Uterus (tissue), 4 donors: Measurements from ENCODE around the gene NHLH1. TPM values are rescaled to one million over a fixed set of nuclear protein-coding genes. Genes with fewer than 3 reads are reported as not detected.

Experiments used
- DNase-seq, 2 donors: peaks; one replicate each; pipeline ENCODE4 v3.0.0-alpha.2; 2019 to 2020
- H3K27ac ChIP-seq, 2 donors: fragments of 200-600 bp; sonication (generic); 1 replicate in 1 of 2; 2 replicates in 1 of 2; pipeline ENCODE4 v1.5.1; 2016 to 2018
- H3K27me3 ChIP-seq, 2 donors: fragments of 200-600 bp; sonication (generic); one replicate each; pipeline ENCODE4 v1.5.1; 2018 to 2019; ENCODE audit warnings: control low read depth in 1 of 2
- H3K36me3 ChIP-seq, 2 donors: fragments of 200-600 bp; sonication (generic); one replicate each; pipeline ENCODE4 v1.5.1; 2019; ENCODE audit warnings: control low read depth in 1 of 2
- H3K4me1 ChIP-seq, 2 donors: fragments of 200-600 bp; sonication (generic); one replicate each; pipeline ENCODE4 v1.5.1; 2018 to 2019; ENCODE audit warnings: control low read depth in 1 of 2
- H3K4me3 ChIP-seq, 2 donors: fragments of 200-600 bp; sonication (generic); 1 replicate in 1 of 2; 2 replicates in 1 of 2; pipeline ENCODE4 v1.5.1; 2018 to 2019; ENCODE audit warnings: mild to moderate bottlenecking in 1 of 2
- H3K9me3 ChIP-seq, 2 donors: fragments of 200-600 bp; sonication (generic); one replicate each; pipeline ENCODE4 v1.5.1; 2019; ENCODE audit warnings: control low read depth in 1 of 2
- CTCF ChIP-seq, 4 experiments: fragments of 200-600 bp in 2 of 4; fragments of 450-650 bp in 2 of 4; sonication (generic) in 2 of 4; IDR thresholded peaks; one replicate each; pipeline ENCODE4 v1.5.1; 2016 to 2019; ENCODE audit warnings: antibody characterized with exemption in 4 of 4, mild to moderate bottlenecking in 2 of 4, moderate library complexity in 1 of 4
- POLR2A ChIP-seq, 2 donors: fragments of 450-650 bp; IDR thresholded peaks; one replicate each; pipeline ENCODE4 v1.6.1; 2016; ENCODE audit warnings: antibody characterized with exemption in 2 of 2, mild to moderate bottlenecking in 1 of 2, moderate library complexity in 1 of 2
- intact Hi-C: fragments of 100-400 bp; cut with DNase I; formaldehyde crosslinking; loops from one replicate; pipeline ENCODE4 v1.15.1; 2023; ENCODE audit warnings: low total_unique reads
- total RNA-seq, 4 donors: library from RNA; depleted of rRNA in 3 of 4; stranded (reverse); fragments of >200 nt in 3 of 4; gene quantifications; one replicate each; pipeline versions ENCODE4 v1.1.0 to v1.2.4, GENCODE V29; 2014 to 2023
- donor health status: DM: yes; HTN: yes; CAD: no.

Gene NHLH1
- total RNA-seq, 4 donors from 2014 or later, result not detected

DNA sequence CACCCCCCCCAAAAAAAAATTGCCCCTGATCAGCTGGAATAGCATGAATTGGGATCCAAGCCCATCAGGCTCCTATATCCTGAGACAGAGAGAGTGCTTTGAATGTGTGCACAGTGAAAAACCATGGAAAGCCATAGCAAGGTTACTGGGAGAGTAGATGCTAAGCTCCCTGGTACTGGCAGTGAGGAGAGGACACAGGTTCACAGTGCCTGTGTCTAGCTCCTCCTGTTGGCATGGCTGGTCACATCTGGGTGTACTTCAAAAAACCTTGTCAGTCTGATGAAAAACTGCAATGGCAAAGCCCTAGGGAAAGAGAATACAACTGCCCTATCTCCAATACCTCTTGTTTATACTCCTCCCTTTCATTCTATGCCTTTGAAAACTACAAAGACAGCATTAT, 36.8 kb upstream of the NHLH1 start:
- no peaks in the 10 kb centered on the region for H3K36me3 ChIP-seq
- intact Hi-C loops, result no loop called here

GRCh38 chr1:160332516-160332915, 34.4 kb upstream of the NHLH1 start:
- Histone ChIP-seq H3K4me3 (no peak overlapping the region), H3K36me3 (no peaks in the 10 kb centered on the region), H3K27me3 (no peaks in the 10 kb centered on the region), H3K9me3 (no peaks in the 10 kb centered on the region), H3K27ac (no peak overlapping the region), H3K4me1 (no peaks in the 10 kb centered on the region)
- no peak for DNase-seq
- TF ChIP-seq POLR2A (IDR thresholded peaks at IDR 0.05) (no peak), CTCF (IDR thresholded peaks at IDR 0.05) (no peak)
- intact Hi-C loops, result no loop called here

More for the DNA sequence above, 36.8 kb upstream of the NHLH1 start:
- no peak overlapping the region for H3K27ac ChIP-seq
- no peak for DNase-seq
- H3K27me3 ChIP-seq, result no peaks in the 10 kb centered on the region
- H3K4me3 ChIP-seq, result no peak overlapping the region
- TF ChIP-seq POLR2A (IDR thresholded peaks at IDR 0.05) (no peak), CTCF (IDR thresholded peaks at IDR 0.05) (no peak)
- H3K9me3 ChIP-seq, result no peaks in the 10 kb centered on the region
- no peaks in the 10 kb centered on the region for H3K4me1 ChIP-seq

GRCh38 chr1:160338580-160338979, 28.3 kb upstream of the NHLH1 start:
- intact Hi-C loops, result no loop called here
- no peaks in the 10 kb centered on the region for H3K36me3 ChIP-seq
- no peaks in the 10 kb centered on the region for H3K9me3 ChIP-seq
- no peak for TF ChIP-seq POLR2A (IDR thresholded peaks at IDR 0.05)
- no peak for TF ChIP-seq CTCF (IDR thresholded peaks at IDR 0.05)
- H3K27me3 ChIP-seq, result no peaks in the 10 kb centered on the region
- peaks cover 0 to 6% of the 10 kb centered on the region in 2 donors for H3K4me1 ChIP-seq
- H3K4me3 ChIP-seq, result no peak overlapping the region
- H3K27ac ChIP-seq, result no peak overlapping the region
- DNase-seq, result no peak

GRCh38 chr1:160340146-160340545, 26.7 kb upstream of the NHLH1 start:
- H3K27ac ChIP-seq, result no peak overlapping the region
- H3K4me3 ChIP-seq, result no peak overlapping the region
- intact Hi-C loops, result no loop called here
- H3K4me1 ChIP-seq, result peaks cover 0 to 6% of the 10 kb centered on the region in 2 donors
- no peaks in the 10 kb centered on the region for H3K27me3 ChIP-seq
- no peaks in the 10 kb centered on the region for H3K36me3 ChIP-seq
- no peak for DNase-seq
- TF ChIP-seq CTCF (IDR thresholded peaks at IDR 0.05) (no peak), POLR2A (IDR thresholded peaks at IDR 0.05) (no peak)
- H3K9me3 ChIP-seq, result no peaks in the 10 kb centered on the region

DNA sequence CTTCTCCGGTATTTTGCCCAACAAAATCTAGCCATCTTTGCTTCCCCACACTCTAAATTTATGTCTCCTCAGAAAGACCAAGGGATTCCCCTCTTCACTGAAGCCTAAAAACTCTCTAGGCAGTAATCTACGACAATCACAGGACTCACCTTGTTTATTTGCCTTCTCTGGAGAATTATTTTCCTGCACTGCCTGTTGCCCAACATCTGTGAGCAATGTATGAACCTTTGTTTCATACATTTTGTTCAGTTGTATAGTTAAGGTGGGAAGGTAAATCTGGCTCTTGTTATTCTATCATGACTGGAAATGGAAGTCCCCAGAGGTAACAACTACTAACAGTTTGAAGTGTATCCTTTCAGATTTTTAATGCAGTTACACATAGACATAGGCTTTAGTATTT, 26.0 kb upstream of the NHLH1 start:
- Histone ChIP-seq H3K27ac (no peak overlapping the region), H3K36me3 (no peaks in the 10 kb centered on the region), H3K9me3 (no peaks in the 10 kb centered on the region), H3K4me3 (no peak overlapping the region), H3K4me1 (peaks cover 0 to 6% of the 10 kb centered on the region in 2 donors), H3K27me3 (no peaks in the 10 kb centered on the region)
- no peak for DNase-seq
- TF ChIP-seq CTCF (IDR thresholded peaks at IDR 0.05) (no peak), POLR2A (IDR thresholded peaks at IDR 0.05) (no peak)
- intact Hi-C loops, result no loop called here
